Type B pancreatic cell (in vitro differentiated cells): ENCODE data around the gene SCAPER. TPM values are rescaled to one million over a fixed set of nuclear protein-coding genes. Genes with fewer than 3 reads are reported as not detected.
A peak's percentile ranks its signal among the peaks of the same experiment; 100 is the strongest.
"Not testable (repeated sequence)": the region's sequence is repeated elsewhere in the genome, so short reads cannot be mapped to it uniquely, and the experiment has no call there.

Experiments
- DNase-seq: peaks from one replicate; pipeline ENCODE4 v3.0.0; 2021; ENCODE audit warnings: mixed read lengths; ENCODE audit not compliant: unreplicated experiment; ENCODE audit errors: extremely low spot score
- H3K27ac Mint-ChIP-seq: 2 replicates; pipeline ENCODE4 v1.8.0; 2021; ENCODE audit warnings: mild to moderate bottlenecking, mixed read lengths
- H3K27me3 Mint-ChIP-seq: 2 replicates; pipeline ENCODE4 v1.8.0; 2021; ENCODE audit warnings: mixed read lengths
- H3K36me3 Mint-ChIP-seq: 2 replicates; pipeline ENCODE4 v1.8.0; 2021; ENCODE audit warnings: mixed read lengths
- H3K4me1 Mint-ChIP-seq: one replicate; pipeline ENCODE4 v1.8.0; 2021; ENCODE audit warnings: mixed read lengths; ENCODE audit not compliant: unreplicated experiment
- H3K4me3 Mint-ChIP-seq: 2 replicates; pipeline ENCODE4 v1.8.0; 2021; ENCODE audit warnings: mild to moderate bottlenecking, mixed read lengths
- H3K9me3 Mint-ChIP-seq: 2 replicates; pipeline ENCODE4 v1.8.0; 2021; ENCODE audit warnings: mixed read lengths
- CTCF ChIP-seq: fragments of 200-600 bp; sonication (generic); conservative IDR thresholded peaks from 2 replicates; pipeline ENCODE4 v1.5.0; 2021; ENCODE audit warnings: antibody characterized with exemption, mild to moderate bottlenecking
- total RNA-seq: library from RNA; stranded (reverse); gene quantifications from 2 replicates; pipeline ENCODE4 v1.2.1, GENCODE V29; 2021; ENCODE audit warnings: low replicate concordance

The SCAPER gene
- total RNA-seq, 1 donor from 2014 or later = 26.6 TPM

GRCh38 chr15:76905855-76906254 is 715 bp upstream of the SCAPER start:
- no peaks in the 10 kb centered on the region for H3K36me3 Mint-ChIP-seq
- no peak for DNase-seq
- H3K9me3 Mint-ChIP-seq = no peaks in the 10 kb centered on the region
- H3K4me3 Mint-ChIP-seq = peak overlapping the region; percentile 95
- peaks cover 17% of the 10 kb centered on the region for H3K4me1 Mint-ChIP-seq
- no peak for TF ChIP-seq CTCF
- no peaks in the 10 kb centered on the region for H3K27me3 Mint-ChIP-seq
- H3K27ac Mint-ChIP-seq = peak overlapping the region; percentile 95

- DNase-seq = peak; percentile 70
- peak overlapping the region; percentile 95 for H3K4me3 Mint-ChIP-seq
- H3K27ac Mint-ChIP-seq = peak overlapping the region; percentile 95
- no peaks in the 10 kb centered on the region for H3K36me3 Mint-ChIP-seq
- H3K27me3 Mint-ChIP-seq = no peaks in the 10 kb centered on the region
- no peaks in the 10 kb centered on the region for H3K9me3 Mint-ChIP-seq
- no peak for TF ChIP-seq CTCF
- H3K4me1 Mint-ChIP-seq = peaks cover 17% of the 10 kb centered on the region
Observed at GRCh38 chr15:76904461-76905012, 603 bp downstream of the SCAPER start.

GRCh38 chr15:76903251-76903681 is 1.9 kb downstream of the SCAPER start:
- H3K27ac Mint-ChIP-seq = peak overlapping the region; percentile 20
- peaks cover 4% of the 10 kb centered on the region for H3K36me3 Mint-ChIP-seq
- no peak for TF ChIP-seq CTCF
- H3K9me3 Mint-ChIP-seq = peaks cover 4% of the 10 kb centered on the region
- H3K4me1 Mint-ChIP-seq = peaks cover 17% of the 10 kb centered on the region
- DNase-seq = no peak
- peak overlapping the region; percentile 95 for H3K4me3 Mint-ChIP-seq
- no peaks in the 10 kb centered on the region for H3K27me3 Mint-ChIP-seq

GRCh38 chr15:76901965-76902364 is 3.2 kb downstream of the SCAPER start:
- Mint-ChIP-seq H3K36me3 (peaks cover 11% of the 10 kb centered on the region), H3K27me3 (no peaks in the 10 kb centered on the region), H3K4me1 (peaks cover 17% of the 10 kb centered on the region), H3K27ac (no peak overlapping the region), H3K9me3 (peaks cover 9% of the 10 kb centered on the region), H3K4me3 (no peak overlapping the region)
- TF ChIP-seq CTCF = no peak
- no peak for DNase-seq

GRCh38 chr15:76899931-76900310 is 5.2 kb downstream of the SCAPER start:
- not testable (repeated sequence) for H3K9me3 Mint-ChIP-seq, H3K4me3 Mint-ChIP-seq, H3K27ac Mint-ChIP-seq, H3K27me3 Mint-ChIP-seq, DNase-seq
- Mint-ChIP-seq H3K4me1 (peaks cover 17% of the 10 kb centered on the region), H3K36me3 (peaks cover 13% of the 10 kb centered on the region)

GRCh38 chr15:76899176-76899930 is 5.8 kb downstream of the SCAPER start:
- not testable (repeated sequence) for H3K27me3 Mint-ChIP-seq, DNase-seq, H3K4me3 Mint-ChIP-seq, H3K9me3 Mint-ChIP-seq, H3K27ac Mint-ChIP-seq
- peaks cover 14% of the 10 kb centered on the region for H3K4me1 Mint-ChIP-seq
- peaks cover 16% of the 10 kb centered on the region for H3K36me3 Mint-ChIP-seq
